HG03064 (cell line): ENCODE results near the gene CAMKMT.

Source experiments
- ATAC-seq: cut with Tn5 transposase; IDR thresholded peaks from one replicate; pipeline ENCODE4 v1.9.1; 2021; ENCODE audit warnings: low read depth; ENCODE audit not compliant: unreplicated experiment

CAMKMT gene

GRCh38 chr2:44442019-44442418, 80.3 kb downstream of the CAMKMT start:
- ATAC-seq = no peak

- no peak for ATAC-seq
Measured at GRCh38 chr2:44443517-44443916, 81.8 kb downstream of the CAMKMT start.

GRCh38 chr2:44444881-44445280, 83.1 kb downstream of the CAMKMT start:
- ATAC-seq = no peak

DNA sequence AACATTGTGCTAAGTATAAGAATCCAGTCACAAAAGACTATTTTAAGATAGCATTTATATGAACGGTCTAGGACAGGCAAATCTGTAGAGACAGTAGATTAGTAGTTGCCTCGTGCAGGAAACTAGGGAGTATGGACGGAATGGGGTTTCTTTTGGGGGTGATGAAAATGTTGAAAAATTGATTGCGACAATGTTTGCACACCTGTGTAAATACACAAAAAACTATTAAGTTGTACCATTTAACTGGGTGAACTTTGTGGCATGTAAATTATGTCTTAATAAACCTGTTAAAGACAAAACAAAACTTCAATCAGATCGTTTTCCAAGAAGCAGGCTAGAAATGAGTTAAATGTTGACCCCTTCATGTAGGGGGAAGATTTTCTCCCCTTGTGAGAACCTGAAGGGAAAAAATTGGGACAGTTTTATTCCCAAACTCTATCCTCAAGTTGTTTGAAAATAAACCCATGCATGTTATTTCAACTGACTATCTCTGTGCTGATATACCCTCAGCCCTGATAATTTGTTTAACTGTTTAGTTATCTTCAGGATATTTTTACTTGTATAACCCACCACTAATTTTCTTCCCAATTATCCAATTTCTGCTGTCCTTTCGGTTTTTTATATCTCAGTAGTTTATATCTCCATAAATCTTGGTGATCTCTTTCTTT, 87.2 kb downstream of the CAMKMT start:
- ATAC-seq = no peak

DNA sequence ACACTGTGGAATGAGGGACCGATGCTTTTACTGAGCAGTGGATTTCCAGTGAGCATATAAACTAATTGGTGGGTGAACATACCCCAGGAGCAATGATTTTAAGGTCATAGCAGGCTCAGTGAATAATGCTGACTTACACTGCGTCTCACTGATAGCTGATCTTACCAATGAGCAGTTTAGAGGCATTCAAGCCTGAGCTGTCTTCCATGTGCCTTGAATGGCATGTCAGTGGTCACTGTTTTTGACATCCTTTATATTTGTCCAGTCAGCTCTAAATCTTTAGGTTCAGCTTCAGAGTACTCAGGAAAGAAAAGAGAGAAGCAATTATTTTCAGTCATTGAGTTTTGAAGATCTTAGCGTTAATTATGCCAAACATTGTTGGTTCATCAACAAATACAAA, 88.3 kb downstream of the CAMKMT start:
- no peak for ATAC-seq

DNA sequence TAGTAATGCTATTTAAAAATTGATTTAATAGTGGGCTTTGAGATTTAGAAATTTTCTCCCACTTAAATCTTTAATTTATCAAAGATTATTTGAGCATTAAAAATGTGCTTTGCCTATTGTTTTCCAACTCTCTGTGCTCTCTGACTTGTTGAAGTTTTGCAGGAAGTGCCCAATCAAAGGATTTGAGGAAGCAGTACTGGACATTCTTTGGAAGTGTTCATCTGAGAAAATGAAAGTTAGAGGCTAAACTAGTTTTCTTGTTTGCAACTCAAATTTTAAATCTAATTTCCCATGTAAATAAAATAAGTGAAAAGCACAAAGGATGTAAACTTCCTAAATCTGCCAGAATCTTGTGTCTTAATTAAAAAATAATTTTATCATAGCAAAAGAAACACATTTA, 89.1 kb downstream of the CAMKMT start:
- no peak for ATAC-seq

- no peak for ATAC-seq
Measured at GRCh38 chr2:44452069-44452583, 90.4 kb downstream of the CAMKMT start.

- ATAC-seq = no peak
Measured at GRCh38 chr2:44453259-44453658, 91.5 kb downstream of the CAMKMT start.

- no peak for ATAC-seq
Measured at GRCh38 chr2:44455877-44456276, 94.1 kb downstream of the CAMKMT start.

DNA sequence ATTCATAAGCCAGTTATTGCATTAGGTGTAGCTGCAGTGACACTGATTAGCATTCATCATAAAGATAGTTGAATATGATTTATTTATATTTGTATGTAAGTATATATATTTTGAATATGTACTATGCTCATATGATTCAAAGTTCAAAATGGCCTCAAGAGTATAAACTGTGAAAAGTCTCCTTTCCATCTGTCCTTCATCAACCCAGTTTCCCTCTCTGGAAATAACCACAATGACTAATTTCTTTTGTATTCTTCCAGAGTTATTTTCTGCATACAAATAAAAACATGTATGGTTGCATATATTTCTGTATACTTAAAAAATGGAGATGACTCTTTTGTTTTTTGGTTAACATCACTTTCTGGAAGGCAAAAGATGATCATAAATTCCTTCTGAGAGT, 95.2 kb downstream of the CAMKMT start:
- ATAC-seq = no peak

GRCh38 chr2:44459739-44460138, 98.0 kb downstream of the CAMKMT start:
- no peak for ATAC-seq

- ATAC-seq = no peak
Measured at GRCh38 chr2:44462934-44463849, 101.4 kb downstream of the CAMKMT start.

GRCh38 chr2:44464437-44464836, 102.7 kb downstream of the CAMKMT start:
- ATAC-seq = no peak

- ATAC-seq = no peak
Measured at GRCh38 chr2:44470151-44470550, 108.4 kb downstream of the CAMKMT start.

DNA sequence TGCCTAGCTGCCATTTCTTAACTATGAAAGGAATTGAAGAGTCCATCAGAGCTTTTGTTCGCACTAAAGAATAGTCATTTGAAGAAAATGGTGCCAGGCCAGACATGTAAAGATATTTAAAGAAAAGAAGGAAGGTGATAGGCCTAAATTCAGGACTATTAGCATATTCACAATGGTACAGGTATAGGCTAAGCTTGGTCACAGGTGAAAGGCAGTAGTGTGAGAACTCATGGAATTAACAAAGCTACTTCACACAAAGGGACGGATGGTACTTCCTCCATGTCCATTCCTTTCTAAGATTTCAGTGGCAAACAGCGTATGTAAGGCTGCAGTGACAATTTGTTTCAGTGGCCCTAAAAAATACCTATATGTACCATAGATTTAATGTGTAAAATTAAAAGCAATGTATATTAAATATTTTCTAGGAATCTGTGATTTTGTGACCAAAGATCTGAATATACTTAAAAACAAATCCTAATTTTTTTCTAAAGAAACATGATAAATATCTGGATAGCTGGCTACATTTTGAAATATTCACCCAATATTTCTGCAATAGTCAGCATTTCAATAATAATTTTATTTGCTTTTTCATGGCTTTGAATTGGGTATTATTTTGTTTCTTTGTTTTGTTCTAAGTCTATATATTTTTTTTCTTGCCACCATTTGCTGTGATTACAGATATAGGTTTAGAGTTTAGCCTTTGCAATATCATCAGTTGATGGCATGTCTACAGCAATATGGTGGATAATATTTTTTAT, 116.1 kb downstream of the CAMKMT start:
- no peak for ATAC-seq

- ATAC-seq = peak; percentile 92
Measured at GRCh38 chr2:44479127-44479887, 117.6 kb downstream of the CAMKMT start.

DNA sequence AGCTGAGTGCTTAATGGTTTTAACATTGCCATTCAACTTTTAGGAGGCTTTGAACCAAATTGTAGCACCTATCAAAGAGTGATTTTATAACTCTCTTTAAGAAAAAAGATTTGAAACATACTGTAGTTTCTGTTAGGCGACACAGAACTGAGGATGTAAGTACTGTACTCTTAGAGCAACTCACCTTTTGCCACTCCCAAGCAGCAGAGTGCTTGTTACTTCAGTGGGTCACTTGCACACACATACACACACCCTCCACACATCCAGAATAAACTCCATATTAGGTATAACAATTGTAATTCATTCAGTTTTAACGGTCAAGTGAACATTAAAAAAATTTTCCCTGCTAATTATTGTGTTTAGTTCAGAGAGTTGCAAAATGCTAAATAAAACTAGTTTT, 118.3 kb downstream of the CAMKMT start:
- ATAC-seq = no peak

GRCh38 chr2:44487052-44487451, 125.3 kb downstream of the CAMKMT start:
- no peak for ATAC-seq

- no peak for ATAC-seq
Measured at GRCh38 chr2:44490726-44491125, 129.0 kb downstream of the CAMKMT start.

DNA sequence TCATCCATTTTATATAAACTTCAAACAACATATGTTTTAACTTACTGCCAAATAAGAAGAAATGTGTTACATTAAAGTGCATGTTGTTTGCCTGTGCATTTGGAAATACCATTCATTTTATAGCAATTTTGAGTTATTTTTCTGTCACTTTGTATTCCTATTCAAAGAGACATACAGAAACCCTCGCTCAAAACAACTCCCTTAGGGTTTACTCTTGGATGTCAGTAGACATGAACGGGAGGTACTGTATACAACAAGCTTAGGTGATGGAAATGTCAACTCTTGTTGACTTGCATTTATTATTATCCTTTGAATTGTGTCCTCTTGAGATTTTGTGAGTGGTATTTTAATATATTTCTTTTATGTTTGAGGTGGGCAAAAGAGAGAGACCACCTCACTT, 132.3 kb downstream of the CAMKMT start:
- ATAC-seq = no peak
